ENCODE measurements around the gene PLXNB2.

Gene PLXNB2

DNA sequence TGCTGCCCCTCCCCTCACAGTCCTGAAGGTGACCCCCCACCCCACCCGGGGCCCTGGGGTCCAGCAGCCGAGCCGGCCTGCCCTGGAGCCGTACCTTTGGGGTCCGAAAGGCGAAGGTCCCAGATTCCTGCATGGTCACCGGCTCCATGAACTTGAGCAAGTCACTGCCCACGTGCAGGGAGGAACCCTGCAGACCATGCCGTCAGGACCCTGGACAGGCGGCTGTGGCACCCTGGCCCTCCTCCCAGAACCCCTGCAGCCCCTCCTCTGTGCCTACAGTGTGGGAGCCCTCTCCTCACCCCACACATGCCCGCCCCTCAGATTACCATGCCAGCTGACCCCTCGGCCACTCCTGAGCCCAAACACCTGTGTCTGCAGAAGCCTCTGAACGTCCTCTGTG lies 23.0 kb downstream of the PLXNB2 start:
- H3K27me3 ChIP-seq (ENCODE audit: insufficient read depth, low read length, poor library complexity) = no peaks in the 10 kb centered on the region
- H2AFZ ChIP-seq (ENCODE audit: low read depth, low read length) = no peak overlapping the region
- H3K4me2 ChIP-seq (ENCODE audit: insufficient read depth, low read length) = no peak overlapping the region
- no peaks in the 10 kb centered on the region for H3K9me3 ChIP-seq (ENCODE audit: insufficient read depth, low read length, severe bottlenecking)
- no peak for TF ChIP-seq EZH2 (IDR thresholded peaks at IDR 0.05; ENCODE audit: borderline replicate concordance, low read depth, low read length, severe bottlenecking)
- TF ChIP-seq, protein P1, sequence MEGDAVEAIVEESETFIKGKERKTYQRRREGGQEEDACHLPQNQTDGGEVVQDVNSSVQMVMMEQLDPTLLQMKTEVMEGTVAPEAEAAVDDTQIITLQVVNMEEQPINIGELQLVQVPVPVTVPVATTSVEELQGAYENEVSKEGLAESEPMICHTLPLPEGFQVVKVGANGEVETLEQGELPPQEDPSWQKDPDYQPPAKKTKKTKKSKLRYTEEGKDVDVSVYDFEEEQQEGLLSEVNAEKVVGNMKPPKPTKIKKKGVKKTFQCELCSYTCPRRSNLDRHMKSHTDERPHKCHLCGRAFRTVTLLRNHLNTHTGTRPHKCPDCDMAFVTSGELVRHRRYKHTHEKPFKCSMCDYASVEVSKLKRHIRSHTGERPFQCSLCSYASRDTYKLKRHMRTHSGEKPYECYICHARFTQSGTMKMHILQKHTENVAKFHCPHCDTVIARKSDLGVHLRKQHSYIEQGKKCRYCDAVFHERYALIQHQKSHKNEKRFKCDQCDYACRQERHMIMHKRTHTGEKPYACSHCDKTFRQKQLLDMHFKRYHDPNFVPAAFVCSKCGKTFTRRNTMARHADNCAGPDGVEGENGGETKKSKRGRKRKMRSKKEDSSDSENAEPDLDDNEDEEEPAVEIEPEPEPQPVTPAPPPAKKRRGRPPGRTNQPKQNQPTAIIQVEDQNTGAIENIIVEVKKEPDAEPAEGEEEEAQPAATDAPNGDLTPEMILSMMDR (IDR thresholded peaks at IDR 0.05; ENCODE audit: borderline replicate concordance, extremely low read depth, low read length, poor library complexity, severe bottlenecking) = no peak
- H3K9ac ChIP-seq (ENCODE audit: low read depth, low read length) = no peak overlapping the region
- no peak overlapping the region for H3K4me3 ChIP-seq (ENCODE audit: low read depth in 1 of 2, low read length in 2 of 2)
- no peak overlapping the region for H3K27ac ChIP-seq (ENCODE audit: low read length)
- no peak for ATAC-seq (ENCODE audit: insufficient read depth, low read depth)
- H3K36me3 ChIP-seq (ENCODE audit: insufficient read depth, low read length) = no peaks in the 10 kb centered on the region
- H3K79me2 ChIP-seq (ENCODE audit: insufficient read depth, low read length) = no peaks in the 10 kb centered on the region
- H3K4me1 ChIP-seq (ENCODE audit: insufficient read depth, low read length) = no peaks in the 10 kb centered on the region
- H4K20me1 ChIP-seq (ENCODE audit: insufficient read depth, low read length) = peaks cover 5% of the 10 kb centered on the region; the same call in 1 of the 2 replicates
- DNase-seq = no peak

DNA sequence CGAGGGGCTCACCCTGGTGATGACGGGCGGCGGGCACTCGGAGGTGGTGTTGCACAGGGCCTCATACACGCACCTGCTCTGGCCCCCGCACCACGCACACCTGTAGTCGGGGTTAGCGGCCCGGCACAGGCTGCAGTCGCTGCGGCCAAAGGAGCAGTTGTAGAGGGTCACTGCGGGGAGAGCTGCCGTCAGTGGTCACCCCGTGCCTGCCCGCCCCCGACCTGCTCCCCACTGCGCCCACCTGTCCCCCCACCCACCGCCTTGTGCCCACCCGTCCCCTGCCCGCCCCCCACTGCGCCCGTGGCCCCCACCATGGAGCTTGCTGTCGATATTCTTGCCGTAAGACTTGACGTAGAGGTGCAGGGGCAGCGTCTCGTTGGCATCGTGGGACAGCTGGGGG lies 23.6 kb downstream of the PLXNB2 start:
- H3K36me3 ChIP-seq (ENCODE audit: insufficient read depth, low read length) = no peaks in the 10 kb centered on the region
- ATAC-seq (ENCODE audit: insufficient read depth, low read depth) (no peak), DNase-seq (no peak)
- H3K27me3 ChIP-seq (ENCODE audit: insufficient read depth, low read length, poor library complexity) = no peaks in the 10 kb centered on the region
- no peak overlapping the region for H3K27ac ChIP-seq (ENCODE audit: low read length)
- H3K4me2 ChIP-seq (ENCODE audit: insufficient read depth, low read length) = no peak overlapping the region
- TF ChIP-seq EZH2 (IDR thresholded peaks at IDR 0.05; ENCODE audit: borderline replicate concordance, low read depth, low read length, severe bottlenecking) = no peak
- TF ChIP-seq, protein P1 (IDR thresholded peaks at IDR 0.05; ENCODE audit: borderline replicate concordance, extremely low read depth, low read length, poor library complexity, severe bottlenecking) = no peak
- H4K20me1 ChIP-seq (ENCODE audit: insufficient read depth, low read length) = peaks cover 2% of the 10 kb centered on the region; the same call in 1 of the 2 replicates
- no peak overlapping the region for H2AFZ ChIP-seq (ENCODE audit: low read depth, low read length)
- no peaks in the 10 kb centered on the region for H3K79me2 ChIP-seq (ENCODE audit: insufficient read depth, low read length)
- H3K4me1 ChIP-seq (ENCODE audit: insufficient read depth, low read length) = no peaks in the 10 kb centered on the region
- H3K9me3 ChIP-seq (ENCODE audit: insufficient read depth, low read length, severe bottlenecking) = no peaks in the 10 kb centered on the region
- no peak overlapping the region for H3K9ac ChIP-seq (ENCODE audit: low read depth, low read length)
- no peak overlapping the region for H3K4me3 ChIP-seq (ENCODE audit: low read depth in 1 of 2, low read length in 2 of 2)

DNA sequence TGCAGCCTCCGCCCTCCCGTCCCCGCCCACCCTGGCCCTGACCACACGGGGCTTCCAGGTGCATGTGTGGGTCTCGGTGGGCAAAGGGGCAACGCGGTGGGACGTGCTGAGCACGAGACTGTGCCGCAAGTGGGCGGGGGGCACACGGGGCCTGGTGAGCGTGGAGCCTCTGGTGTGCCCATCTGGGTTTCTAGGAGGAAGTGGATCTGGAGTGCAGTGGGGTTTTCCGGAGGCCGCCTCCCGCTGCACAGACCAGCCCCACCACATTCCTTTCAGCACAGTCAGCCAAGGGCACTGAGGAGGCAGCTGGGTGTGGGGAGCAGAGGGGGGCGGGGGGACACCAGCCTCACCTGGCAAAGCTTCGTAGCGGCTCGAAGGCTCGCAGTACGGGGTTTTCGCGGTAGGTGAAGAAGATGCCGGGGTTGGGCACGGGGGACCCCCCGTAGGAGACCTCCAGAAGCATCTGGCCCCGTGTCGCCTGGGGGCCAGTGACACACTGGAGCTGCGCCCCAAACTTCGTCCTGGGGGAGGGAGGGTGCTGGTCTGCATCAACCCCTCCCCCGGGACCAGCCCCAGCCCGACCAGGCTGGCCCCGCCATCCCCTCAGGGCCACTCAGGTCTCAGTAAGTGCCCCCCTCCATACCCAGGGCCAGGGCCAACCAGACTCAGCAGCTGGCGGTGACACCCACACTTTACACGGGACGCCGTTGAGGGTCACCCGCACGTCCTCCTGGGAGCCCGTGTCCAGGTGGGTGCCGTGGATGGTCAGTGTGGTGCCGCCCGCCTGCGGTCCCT lies 24.9 kb downstream of the PLXNB2 start:
- DNase-seq (no peak), ATAC-seq (ENCODE audit: insufficient read depth, low read depth) (no peak)
- no peaks in the 10 kb centered on the region for H3K27me3 ChIP-seq (ENCODE audit: insufficient read depth, low read length, poor library complexity)
- no peak overlapping the region for H3K4me3 ChIP-seq (ENCODE audit: low read depth in 1 of 2, low read length in 2 of 2)
- H3K4me1 ChIP-seq (ENCODE audit: insufficient read depth, low read length) = no peaks in the 10 kb centered on the region
- H3K9ac ChIP-seq (ENCODE audit: low read depth, low read length) = no peak overlapping the region
- H3K79me2 ChIP-seq (ENCODE audit: insufficient read depth, low read length) = no peaks in the 10 kb centered on the region
- H3K4me2 ChIP-seq (ENCODE audit: insufficient read depth, low read length) = no peak overlapping the region
- no peaks in the 10 kb centered on the region for H3K36me3 ChIP-seq (ENCODE audit: insufficient read depth, low read length)
- TF ChIP-seq, protein P1 (IDR thresholded peaks at IDR 0.05; ENCODE audit: borderline replicate concordance, extremely low read depth, low read length, poor library complexity, severe bottlenecking) = no peak
- no peak for TF ChIP-seq EZH2 (IDR thresholded peaks at IDR 0.05; ENCODE audit: borderline replicate concordance, low read depth, low read length, severe bottlenecking)
- no peaks in the 10 kb centered on the region for H3K9me3 ChIP-seq (ENCODE audit: insufficient read depth, low read length, severe bottlenecking)
- H3K27ac ChIP-seq (ENCODE audit: low read length) = no peak overlapping the region
- H2AFZ ChIP-seq (ENCODE audit: low read depth, low read length) = no peak overlapping the region
- H4K20me1 ChIP-seq (ENCODE audit: insufficient read depth, low read length) = no peaks in the 10 kb centered on the region

Data from DND-41 (cell line).